ENCODE measurements around the gene KCTD20. TPM values are rescaled to one million over a fixed set of nuclear protein-coding genes. Genes with fewer than 3 reads are reported as not detected.

Gene KCTD20
- total RNA-seq, 4 donors from 2014 or later, result 60.2 to 92.9 (median 67.6) TPM

GRCh38 chr6:36461646-36462045, 18.8 kb downstream of the KCTD20 start:
- H3K4me1 ChIP-seq, result peaks cover 0 to 29% (median 0%) of the 10 kb centered on the region in 3 donors
- no peaks in the 10 kb centered on the region for H3K9me3 ChIP-seq
- no peaks in the 10 kb centered on the region for H3K27me3 ChIP-seq
- no peak overlapping the region for H3K27ac ChIP-seq
- no peak overlapping the region for H3K4me3 ChIP-seq
- no peaks in the 10 kb centered on the region for H3K36me3 ChIP-seq
- WGBS, 2 donors (ENCODE audit: low coverage in 1 of 2), result 56 to 75% methylated on average over 3 of the region's 3 CpGs
- no peak for ATAC-seq
- TF ChIP-seq POLR2AphosphoS5 (IDR thresholded peaks at IDR 0.05) (no peak), CTCF (IDR thresholded peaks at IDR 0.05) (no peak), EP300 (IDR thresholded peaks at IDR 0.05) (no peak), POLR2A (IDR thresholded peaks at IDR 0.05) (no peak)

GRCh38 chr6:36463676-36464075, 20.9 kb downstream of the KCTD20 start:
- H3K9me3 ChIP-seq, result no peaks in the 10 kb centered on the region
- no peak overlapping the region for H3K27ac ChIP-seq
- H3K4me1 ChIP-seq, result peaks cover 0 to 18% (median 0%) of the 10 kb centered on the region in 3 donors
- no peak overlapping the region for H3K4me3 ChIP-seq
- no peaks in the 10 kb centered on the region for H3K27me3 ChIP-seq
- no peaks in the 10 kb centered on the region for H3K36me3 ChIP-seq
- no peak for ATAC-seq
- 29 to 42% methylated on average over 1 of the region's 1 CpG for WGBS, 2 donors (ENCODE audit: low coverage in 1 of 2)
- TF ChIP-seq EP300 (IDR thresholded peaks at IDR 0.05) (no peak), CTCF (IDR thresholded peaks at IDR 0.05) (no peak), POLR2AphosphoS5 (IDR thresholded peaks at IDR 0.05) (no peak), POLR2A (IDR thresholded peaks at IDR 0.05) (no peak)

- H3K36me3 ChIP-seq, result no peaks in the 10 kb centered on the region
- H3K4me3 ChIP-seq, result no peak overlapping the region
- no peak for ATAC-seq
- H3K27me3 ChIP-seq, result no peaks in the 10 kb centered on the region
- no peak overlapping the region for H3K27ac ChIP-seq
- TF ChIP-seq POLR2A (IDR thresholded peaks at IDR 0.05), result no peak
- TF ChIP-seq POLR2AphosphoS5 (IDR thresholded peaks at IDR 0.05), result no peak
- TF ChIP-seq EP300 (IDR thresholded peaks at IDR 0.05), result no peak
- no peak for TF ChIP-seq CTCF (IDR thresholded peaks at IDR 0.05)
- H3K9me3 ChIP-seq, result no peaks in the 10 kb centered on the region
- WGBS, 2 donors (ENCODE audit: low coverage in 1 of 2), result 100% methylated on average over 1 of the region's 1 CpG; no CpG with 5 or more reads in 1 of the 2 donors
- peaks cover 0 to 20% (median 0%) of the 10 kb centered on the region in 3 donors for H3K4me1 ChIP-seq
Observed at GRCh38 chr6:36464233-36464632, 21.4 kb downstream of the KCTD20 start.

- WGBS, 2 donors (ENCODE audit: low coverage in 1 of 2), result 98% methylated on average over 3 of the region's 3 CpGs; no CpG with 5 or more reads in 1 of the 2 donors
- H3K4me1 ChIP-seq, result peaks cover 0 to 7% (median 0%) of the 10 kb centered on the region in 3 donors
- H3K4me3 ChIP-seq, result no peak overlapping the region
- no peak for TF ChIP-seq EP300 (IDR thresholded peaks at IDR 0.05)
- no peak for TF ChIP-seq POLR2AphosphoS5 (IDR thresholded peaks at IDR 0.05)
- TF ChIP-seq POLR2A (IDR thresholded peaks at IDR 0.05), result no peak
- no peak for TF ChIP-seq CTCF (IDR thresholded peaks at IDR 0.05)
- no peaks in the 10 kb centered on the region for H3K9me3 ChIP-seq
- H3K36me3 ChIP-seq, result peaks cover 0 to 26% of the 10 kb centered on the region in 2 donors
- no peak overlapping the region for H3K27ac ChIP-seq
- ATAC-seq, result no peak
- H3K27me3 ChIP-seq, result no peaks in the 10 kb centered on the region
Observed at GRCh38 chr6:36467625-36468024, 24.8 kb downstream of the KCTD20 start.

- H3K9me3 ChIP-seq, result no peaks in the 10 kb centered on the region
- 76 to 100% methylated on average over 2 to 6 of the region's 6 CpGs for WGBS, 2 donors (ENCODE audit: low coverage in 1 of 2)
- H3K4me3 ChIP-seq, result no peak overlapping the region
- H3K27ac ChIP-seq, result no peak overlapping the region
- no peak for ATAC-seq
- H3K36me3 ChIP-seq, result peaks cover 0 to 36% of the 10 kb centered on the region in 2 donors
- peaks cover 0 to 7% (median 0%) of the 10 kb centered on the region in 3 donors for H3K4me1 ChIP-seq
- TF ChIP-seq CTCF (IDR thresholded peaks at IDR 0.05) (no peak), EP300 (IDR thresholded peaks at IDR 0.05) (no peak), POLR2AphosphoS5 (IDR thresholded peaks at IDR 0.05) (no peak), POLR2A (IDR thresholded peaks at IDR 0.05) (no peak)
- H3K27me3 ChIP-seq, result no peaks in the 10 kb centered on the region
Observed at GRCh38 chr6:36469148-36469661, 26.4 kb downstream of the KCTD20 start.

Measured in gastroesophageal sphincter (tissue), 4 donors.